ENCODE measurements around the gene CDH20.
"Not testable (repeated sequence)": the region's sequence is repeated elsewhere in the genome, so short reads cannot be mapped to it uniquely, and the experiment has no call there.

Gene CDH20

GRCh38 chr18:61340148-61340547, 6.9 kb downstream of the CDH20 start:
- Histone ChIP-seq H3K4me3 (ENCODE audit: low read depth, low read length) (no peak overlapping the region), H3K9me3 (ENCODE audit: control insufficient read depth, insufficient read depth, low read length) (no peaks in the 10 kb centered on the region), H3K27me3 (ENCODE audit: control insufficient read depth, insufficient read depth, low read length) (peaks cover 13% of the 10 kb centered on the region), H3K4me1 (ENCODE audit: control insufficient read depth, insufficient read depth, low read length) (no peaks in the 10 kb centered on the region), H3K9ac (ENCODE audit: low read depth, low read length) (no peak overlapping the region), H3K27ac (ENCODE audit: low read depth, low read length) (no peak overlapping the region), H3K36me3 (ENCODE audit: control insufficient read depth, insufficient read depth, low read length) (no peaks in the 10 kb centered on the region)

GRCh38 chr18:61348230-61348629, 15.0 kb downstream of the CDH20 start:
- Histone ChIP-seq H3K4me3 (ENCODE audit: low read depth, low read length) (no peak overlapping the region), H3K9ac (ENCODE audit: low read depth, low read length) (no peak overlapping the region), H3K36me3 (ENCODE audit: control insufficient read depth, insufficient read depth, low read length) (no peaks in the 10 kb centered on the region), H3K4me1 (ENCODE audit: control insufficient read depth, insufficient read depth, low read length) (no peaks in the 10 kb centered on the region), H3K27ac (ENCODE audit: low read depth, low read length) (no peak overlapping the region), H3K9me3 (ENCODE audit: control insufficient read depth, insufficient read depth, low read length) (no peaks in the 10 kb centered on the region), H3K27me3 (ENCODE audit: control insufficient read depth, insufficient read depth, low read length) (no peaks in the 10 kb centered on the region)

GRCh38 chr18:61350578-61350977, 17.3 kb downstream of the CDH20 start:
- no peaks in the 10 kb centered on the region for H3K36me3 ChIP-seq (ENCODE audit: control insufficient read depth, insufficient read depth, low read length)
- no peak overlapping the region for H3K27ac ChIP-seq (ENCODE audit: low read depth, low read length)
- no peaks in the 10 kb centered on the region for H3K9me3 ChIP-seq (ENCODE audit: control insufficient read depth, insufficient read depth, low read length)
- H3K4me1 ChIP-seq (ENCODE audit: control insufficient read depth, insufficient read depth, low read length): no peaks in the 10 kb centered on the region
- no peaks in the 10 kb centered on the region for H3K27me3 ChIP-seq (ENCODE audit: control insufficient read depth, insufficient read depth, low read length)
- H3K9ac ChIP-seq (ENCODE audit: low read depth, low read length): no peak overlapping the region
- H3K4me3 ChIP-seq (ENCODE audit: low read depth, low read length): no peak overlapping the region

- no peak overlapping the region for H3K4me3 ChIP-seq (ENCODE audit: low read depth, low read length)
- no peaks in the 10 kb centered on the region for H3K9me3 ChIP-seq (ENCODE audit: control insufficient read depth, insufficient read depth, low read length)
- H3K4me1 ChIP-seq (ENCODE audit: control insufficient read depth, insufficient read depth, low read length): 0 out of 2 replicates have a peak, but pooled peaks cover 4% of the 10 kb centered on the region
- H3K9ac ChIP-seq (ENCODE audit: low read depth, low read length): no peak overlapping the region
- H3K36me3 ChIP-seq (ENCODE audit: control insufficient read depth, insufficient read depth, low read length): no peaks in the 10 kb centered on the region
- H3K27me3 ChIP-seq (ENCODE audit: control insufficient read depth, insufficient read depth, low read length): no peaks in the 10 kb centered on the region
- no peak overlapping the region for H3K27ac ChIP-seq (ENCODE audit: low read depth, low read length)
Observed at GRCh38 chr18:61352059-61352458, 18.8 kb downstream of the CDH20 start.

- no peak overlapping the region for H3K27ac ChIP-seq (ENCODE audit: low read depth, low read length)
- H3K36me3 ChIP-seq (ENCODE audit: control insufficient read depth, insufficient read depth, low read length): no peaks in the 10 kb centered on the region
- H3K27me3 ChIP-seq (ENCODE audit: control insufficient read depth, insufficient read depth, low read length): no peaks in the 10 kb centered on the region
- H3K9ac ChIP-seq (ENCODE audit: low read depth, low read length): no peak overlapping the region
- H3K4me1 ChIP-seq (ENCODE audit: control insufficient read depth, insufficient read depth, low read length): 0 out of 2 replicates have a peak, but pooled peaks cover 4% of the 10 kb centered on the region
- H3K9me3 ChIP-seq (ENCODE audit: control insufficient read depth, insufficient read depth, low read length): no peaks in the 10 kb centered on the region
- no peak overlapping the region for H3K4me3 ChIP-seq (ENCODE audit: low read depth, low read length)
Observed at GRCh38 chr18:61352611-61353010, 19.4 kb downstream of the CDH20 start.

- Histone ChIP-seq H3K9me3 (ENCODE audit: control insufficient read depth, insufficient read depth, low read length) (no peaks in the 10 kb centered on the region), H3K27me3 (ENCODE audit: control insufficient read depth, insufficient read depth, low read length) (no peaks in the 10 kb centered on the region), H3K27ac (ENCODE audit: low read depth, low read length) (no peak overlapping the region), H3K4me3 (ENCODE audit: low read depth, low read length) (no peak overlapping the region), H3K4me1 (ENCODE audit: control insufficient read depth, insufficient read depth, low read length) (0 out of 2 replicates have a peak, but pooled peaks cover 4% of the 10 kb centered on the region), H3K9ac (ENCODE audit: low read depth, low read length) (no peak overlapping the region), H3K36me3 (ENCODE audit: control insufficient read depth, insufficient read depth, low read length) (no peaks in the 10 kb centered on the region)
Observed at GRCh38 chr18:61360404-61361383, 27.5 kb downstream of the CDH20 start.

GRCh38 chr18:61362511-61362910, 29.3 kb downstream of the CDH20 start:
- Histone ChIP-seq H3K9me3 (ENCODE audit: control insufficient read depth, insufficient read depth, low read length) (no peaks in the 10 kb centered on the region), H3K27ac (ENCODE audit: low read depth, low read length) (no peak overlapping the region), H3K4me3 (ENCODE audit: low read depth, low read length) (no peak overlapping the region), H3K36me3 (ENCODE audit: control insufficient read depth, insufficient read depth, low read length) (no peaks in the 10 kb centered on the region), H3K4me1 (ENCODE audit: control insufficient read depth, insufficient read depth, low read length) (no peaks in the 10 kb centered on the region), H3K27me3 (ENCODE audit: control insufficient read depth, insufficient read depth, low read length) (no peaks in the 10 kb centered on the region), H3K9ac (ENCODE audit: low read depth, low read length) (no peak overlapping the region)

- Histone ChIP-seq H3K9ac (ENCODE audit: low read depth, low read length) (no peak overlapping the region), H3K9me3 (ENCODE audit: control insufficient read depth, insufficient read depth, low read length) (no peaks in the 10 kb centered on the region), H3K4me3 (ENCODE audit: low read depth, low read length) (no peak overlapping the region), H3K4me1 (ENCODE audit: control insufficient read depth, insufficient read depth, low read length) (no peaks in the 10 kb centered on the region), H3K27ac (ENCODE audit: low read depth, low read length) (no peak overlapping the region), H3K27me3 (ENCODE audit: control insufficient read depth, insufficient read depth, low read length) (no peaks in the 10 kb centered on the region), H3K36me3 (ENCODE audit: control insufficient read depth, insufficient read depth, low read length) (no peaks in the 10 kb centered on the region)
Observed at GRCh38 chr18:61364953-61365352, 31.7 kb downstream of the CDH20 start.

GRCh38 chr18:61368001-61368400, 34.8 kb downstream of the CDH20 start:
- Histone ChIP-seq H3K9ac (ENCODE audit: low read depth, low read length) (no peak overlapping the region), H3K4me1 (ENCODE audit: control insufficient read depth, insufficient read depth, low read length) (no peaks in the 10 kb centered on the region), H3K9me3 (ENCODE audit: control insufficient read depth, insufficient read depth, low read length) (no peaks in the 10 kb centered on the region), H3K36me3 (ENCODE audit: control insufficient read depth, insufficient read depth, low read length) (no peaks in the 10 kb centered on the region), H3K4me3 (ENCODE audit: low read depth, low read length) (no peak overlapping the region), H3K27me3 (ENCODE audit: control insufficient read depth, insufficient read depth, low read length) (no peaks in the 10 kb centered on the region), H3K27ac (ENCODE audit: low read depth, low read length) (no peak overlapping the region)

- H3K4me1 ChIP-seq (ENCODE audit: control insufficient read depth, insufficient read depth, low read length); H3K4me3 ChIP-seq (ENCODE audit: low read depth, low read length); H3K36me3 ChIP-seq (ENCODE audit: control insufficient read depth, insufficient read depth, low read length); H3K27me3 ChIP-seq (ENCODE audit: control insufficient read depth, insufficient read depth, low read length); H3K9me3 ChIP-seq (ENCODE audit: control insufficient read depth, insufficient read depth, low read length); H3K9ac ChIP-seq (ENCODE audit: low read depth, low read length); H3K27ac ChIP-seq (ENCODE audit: low read depth, low read length): not testable (repeated sequence)
Observed at GRCh38 chr18:61369671-61370070, 36.4 kb downstream of the CDH20 start.

- Histone ChIP-seq H3K27me3 (ENCODE audit: control insufficient read depth, insufficient read depth, low read length) (no peaks in the 10 kb centered on the region), H3K36me3 (ENCODE audit: control insufficient read depth, insufficient read depth, low read length) (no peaks in the 10 kb centered on the region), H3K9me3 (ENCODE audit: control insufficient read depth, insufficient read depth, low read length) (no peaks in the 10 kb centered on the region), H3K9ac (ENCODE audit: low read depth, low read length) (no peak overlapping the region), H3K27ac (ENCODE audit: low read depth, low read length) (no peak overlapping the region), H3K4me1 (ENCODE audit: control insufficient read depth, insufficient read depth, low read length) (no peaks in the 10 kb centered on the region), H3K4me3 (ENCODE audit: low read depth, low read length) (no peak overlapping the region)
Observed at GRCh38 chr18:61371111-61371510, 37.9 kb downstream of the CDH20 start.

All from HUES48 (cell line).